ENCODE measurements around the gene BCAS1.

Gene BCAS1

DNA sequence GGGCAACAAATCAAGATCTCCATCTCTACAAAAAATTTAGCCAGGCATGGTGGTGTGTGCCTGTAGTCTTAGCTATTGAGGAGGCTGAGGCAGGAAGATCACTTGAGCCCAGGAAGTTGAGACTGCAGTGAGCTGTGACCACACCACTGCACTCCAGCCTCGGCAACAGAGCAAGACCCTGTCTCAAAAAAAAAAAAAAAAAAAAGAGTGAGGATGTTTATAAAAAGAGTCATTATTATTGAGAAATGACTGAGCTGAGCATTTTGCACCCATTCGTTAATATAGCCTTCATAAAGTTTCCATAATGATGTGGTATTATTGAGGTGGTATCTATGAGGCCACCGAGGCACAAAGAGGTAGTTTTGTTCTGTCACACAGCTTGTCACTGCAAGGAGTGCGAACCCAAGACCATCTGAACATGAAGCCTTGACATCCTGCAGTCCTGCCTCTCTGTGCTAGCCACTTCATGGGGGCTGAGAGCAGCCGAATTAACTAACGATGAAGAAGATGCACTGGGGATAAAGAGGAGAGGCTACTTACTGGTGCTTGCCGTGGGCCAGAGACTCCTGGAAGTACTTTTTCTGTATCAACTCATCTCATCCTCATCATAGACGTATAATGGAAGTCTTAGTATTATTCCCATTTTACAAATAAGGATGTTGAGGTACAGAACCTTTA lies 175.5 kb downstream of the BCAS1 start:
- no peak for DNase-seq
- Histone ChIP-seq H3K9me3 (ENCODE audit: severe bottlenecking) (no peaks in the 10 kb centered on the region), H3K4me3 (ENCODE audit: low read depth, low read length) (no peak overlapping the region)

More for the DNA sequence above, 175.5 kb downstream of the BCAS1 start:
- no peak overlapping the region for H3K27ac ChIP-seq
- H3K36me3 ChIP-seq: no peaks in the 10 kb centered on the region
- TF ChIP-seq, protein P1, sequence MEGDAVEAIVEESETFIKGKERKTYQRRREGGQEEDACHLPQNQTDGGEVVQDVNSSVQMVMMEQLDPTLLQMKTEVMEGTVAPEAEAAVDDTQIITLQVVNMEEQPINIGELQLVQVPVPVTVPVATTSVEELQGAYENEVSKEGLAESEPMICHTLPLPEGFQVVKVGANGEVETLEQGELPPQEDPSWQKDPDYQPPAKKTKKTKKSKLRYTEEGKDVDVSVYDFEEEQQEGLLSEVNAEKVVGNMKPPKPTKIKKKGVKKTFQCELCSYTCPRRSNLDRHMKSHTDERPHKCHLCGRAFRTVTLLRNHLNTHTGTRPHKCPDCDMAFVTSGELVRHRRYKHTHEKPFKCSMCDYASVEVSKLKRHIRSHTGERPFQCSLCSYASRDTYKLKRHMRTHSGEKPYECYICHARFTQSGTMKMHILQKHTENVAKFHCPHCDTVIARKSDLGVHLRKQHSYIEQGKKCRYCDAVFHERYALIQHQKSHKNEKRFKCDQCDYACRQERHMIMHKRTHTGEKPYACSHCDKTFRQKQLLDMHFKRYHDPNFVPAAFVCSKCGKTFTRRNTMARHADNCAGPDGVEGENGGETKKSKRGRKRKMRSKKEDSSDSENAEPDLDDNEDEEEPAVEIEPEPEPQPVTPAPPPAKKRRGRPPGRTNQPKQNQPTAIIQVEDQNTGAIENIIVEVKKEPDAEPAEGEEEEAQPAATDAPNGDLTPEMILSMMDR (IDR thresholded peaks at IDR 0.05; ENCODE audit: low read depth, low read length): no peak
- H3K27me3 ChIP-seq (ENCODE audit: insufficient read depth, low read depth, severe bottlenecking): no peaks in the 10 kb centered on the region

All from WERI-Rb-1 (cell line).